ENCODE data around the gene TPD52L1. TPM values are rescaled to one million over a fixed set of nuclear protein-coding genes. Genes with fewer than 3 reads are reported as not detected.

The TPD52L1 gene
- total and polyA plus RNA-seq, 2 of the 4 experiments (the other 2 are of a cell fraction) = 10.2 to 13.5 TPM

DNA sequence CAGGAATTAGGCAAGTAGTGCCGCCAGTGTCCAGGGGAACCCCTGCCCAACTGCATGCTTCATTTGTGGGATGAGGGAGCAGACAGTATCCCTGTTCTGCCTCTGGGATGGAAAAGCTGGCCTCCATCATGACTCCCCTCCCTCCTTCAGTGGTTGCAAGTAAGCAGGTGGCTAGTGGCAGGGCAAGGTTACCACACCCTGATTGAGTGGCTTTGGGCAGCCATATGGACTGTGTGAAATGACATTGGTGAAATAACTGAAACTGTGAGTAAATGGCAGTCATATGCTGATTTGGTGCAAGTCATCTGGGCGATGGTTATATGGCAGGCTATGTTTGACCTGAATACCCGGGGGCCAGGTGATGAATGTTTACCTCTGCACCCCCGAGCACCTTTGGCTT, 115.2 kb downstream of the TPD52L1 start:
- Histone ChIP-seq H2BK5ac (ENCODE audit: low read depth, low read length, poor library complexity, severe bottlenecking) (no peak overlapping the region), H3K4ac (ENCODE audit: low read depth, low read length) (0 out of 2 replicates have a peak overlapping the region, but pooled peaks have one; percentile 40), H3K9ac (ENCODE audit: low read depth, low read length) (no peak overlapping the region), H2BK120ac (ENCODE audit: low read depth, low read length) (no peak overlapping the region), H3K9me3 (ENCODE audit: control insufficient read depth, insufficient read depth, low read length) (no peaks in the 10 kb centered on the region), H2BK20ac (ENCODE audit: low read depth, low read length) (no peak overlapping the region), H2AK5ac (ENCODE audit: low read depth, low read length) (no peak overlapping the region), H3K18ac (ENCODE audit: low read depth, low read length) (no peak overlapping the region), H4K91ac (ENCODE audit: insufficient read depth, low read depth, low read length) (no peak overlapping the region; the same call in 1 of the 2 replicates), H3K27me3 (ENCODE audit: control insufficient read depth, insufficient read depth, low read length) (no peaks in the 10 kb centered on the region), H2AK9ac (replicated peaks; ENCODE audit: low read depth, low read length, poor library complexity) (no peak overlapping the region), H3K4me3 (ENCODE audit: insufficient read depth, low read depth, low read length) (no peak overlapping the region), H3K36me3 (ENCODE audit: control insufficient read depth, insufficient read depth, low read length) (peaks cover 14% of the 10 kb centered on the region), H3K4me2 (ENCODE audit: low read depth, low read length) (no peak overlapping the region), H3K4me1 (ENCODE audit: control insufficient read depth, insufficient read depth, low read length) (no peaks in the 10 kb centered on the region), H3K79me1 (ENCODE audit: low read depth in 1 of 2, low read length in 2 of 2) (no peaks in the 10 kb centered on the region), H4K8ac (ENCODE audit: low read depth in 2 of 2, low read length in 2 of 2) (no peak overlapping the region), H3K9me1 (ENCODE audit: insufficient read depth, low read length) (no peaks in the 10 kb centered on the region; the same call in 1 of the 2 replicates), H3K23ac (ENCODE audit: low read depth, low read length) (no peak overlapping the region), H2AFZ (replicated peaks; ENCODE audit: low read length, poor library complexity) (no peak overlapping the region), H3K27ac (ENCODE audit: insufficient read depth, low read length) (no peak overlapping the region), H4K5ac (ENCODE audit: low read depth, low read length) (no peak overlapping the region), H3K14ac (replicated peaks; ENCODE audit: low read depth, low read length) (no peak overlapping the region), H3K56ac (ENCODE audit: extremely low read depth, insufficient read depth, low read length) (no peak overlapping the region), H2BK15ac (ENCODE audit: low read depth, low read length) (no peak overlapping the region), H4K20me1 (ENCODE audit: insufficient read depth, low read length) (no peaks in the 10 kb centered on the region)
- TF ChIP-seq BHLHE40 (IDR thresholded peaks at IDR 0.05; ENCODE audit: low read depth, low read length) (no peak), CEBPB (IDR thresholded peaks at IDR 0.05; ENCODE audit: low read depth, low read length) (no peak), RAD21 (IDR thresholded peaks at IDR 0.05; ENCODE audit: low read length) (no peak), CHD1 (IDR thresholded peaks at IDR 0.05; ENCODE audit: low read depth, low read length) (no peak), FOS (IDR thresholded peaks at IDR 0.05; ENCODE audit: low read depth, low read length) (no peak), SMC3 (IDR thresholded peaks at IDR 0.05; ENCODE audit: low read depth, low read length) (no peak), RFX5 (IDR thresholded peaks at IDR 0.05; ENCODE audit: low read depth, low read length) (no peak), POLR2A (IDR thresholded peaks at IDR 0.05; ENCODE audit: low read depth, low read length) (no peak), MAFK (IDR thresholded peaks at IDR 0.05; ENCODE audit: low read depth, low read length) (no peak), NFE2L2 (IDR thresholded peaks at IDR 0.05; ENCODE audit: low read depth, low read length) (no peak), RCOR1 (IDR thresholded peaks at IDR 0.05; ENCODE audit: insufficient replicate concordance, low read length) (no peak), MXI1 (IDR thresholded peaks at IDR 0.05; ENCODE audit: borderline replicate concordance, low read depth, low read length) (no peak), MAZ (IDR thresholded peaks at IDR 0.05; ENCODE audit: borderline replicate concordance, low read depth, low read length) (no peak)
- TF ChIP-seq, protein P1, sequence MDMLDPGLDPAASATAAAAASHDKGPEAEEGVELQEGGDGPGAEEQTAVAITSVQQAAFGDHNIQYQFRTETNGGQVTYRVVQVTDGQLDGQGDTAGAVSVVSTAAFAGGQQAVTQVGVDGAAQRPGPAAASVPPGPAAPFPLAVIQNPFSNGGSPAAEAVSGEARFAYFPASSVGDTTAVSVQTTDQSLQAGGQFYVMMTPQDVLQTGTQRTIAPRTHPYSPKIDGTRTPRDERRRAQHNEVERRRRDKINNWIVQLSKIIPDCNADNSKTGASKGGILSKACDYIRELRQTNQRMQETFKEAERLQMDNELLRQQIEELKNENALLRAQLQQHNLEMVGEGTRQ (IDR thresholded peaks at IDR 0.05; ENCODE audit: low read depth, low read length) = no peak
- TF ChIP-seq, protein P2, sequence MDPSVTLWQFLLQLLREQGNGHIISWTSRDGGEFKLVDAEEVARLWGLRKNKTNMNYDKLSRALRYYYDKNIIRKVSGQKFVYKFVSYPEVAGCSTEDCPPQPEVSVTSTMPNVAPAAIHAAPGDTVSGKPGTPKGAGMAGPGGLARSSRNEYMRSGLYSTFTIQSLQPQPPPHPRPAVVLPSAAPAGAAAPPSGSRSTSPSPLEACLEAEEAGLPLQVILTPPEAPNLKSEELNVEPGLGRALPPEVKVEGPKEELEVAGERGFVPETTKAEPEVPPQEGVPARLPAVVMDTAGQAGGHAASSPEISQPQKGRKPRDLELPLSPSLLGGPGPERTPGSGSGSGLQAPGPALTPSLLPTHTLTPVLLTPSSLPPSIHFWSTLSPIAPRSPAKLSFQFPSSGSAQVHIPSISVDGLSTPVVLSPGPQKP (IDR thresholded peaks at IDR 0.05; ENCODE audit: borderline replicate concordance, low read depth, low read length) = no peak
- TF ChIP-seq, protein P3, sequence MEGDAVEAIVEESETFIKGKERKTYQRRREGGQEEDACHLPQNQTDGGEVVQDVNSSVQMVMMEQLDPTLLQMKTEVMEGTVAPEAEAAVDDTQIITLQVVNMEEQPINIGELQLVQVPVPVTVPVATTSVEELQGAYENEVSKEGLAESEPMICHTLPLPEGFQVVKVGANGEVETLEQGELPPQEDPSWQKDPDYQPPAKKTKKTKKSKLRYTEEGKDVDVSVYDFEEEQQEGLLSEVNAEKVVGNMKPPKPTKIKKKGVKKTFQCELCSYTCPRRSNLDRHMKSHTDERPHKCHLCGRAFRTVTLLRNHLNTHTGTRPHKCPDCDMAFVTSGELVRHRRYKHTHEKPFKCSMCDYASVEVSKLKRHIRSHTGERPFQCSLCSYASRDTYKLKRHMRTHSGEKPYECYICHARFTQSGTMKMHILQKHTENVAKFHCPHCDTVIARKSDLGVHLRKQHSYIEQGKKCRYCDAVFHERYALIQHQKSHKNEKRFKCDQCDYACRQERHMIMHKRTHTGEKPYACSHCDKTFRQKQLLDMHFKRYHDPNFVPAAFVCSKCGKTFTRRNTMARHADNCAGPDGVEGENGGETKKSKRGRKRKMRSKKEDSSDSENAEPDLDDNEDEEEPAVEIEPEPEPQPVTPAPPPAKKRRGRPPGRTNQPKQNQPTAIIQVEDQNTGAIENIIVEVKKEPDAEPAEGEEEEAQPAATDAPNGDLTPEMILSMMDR (conservative IDR thresholded peaks at IDR 0.05; ENCODE audit: low read depth, low read length) = no peak
- BruUV-seq (replicated peaks) = no TSS peak
- no peak for ATAC-seq (ENCODE audit: low read depth)
- ChIA-PET CTCF (no interaction called here), POLR2A (ENCODE audit: unreplicated experiment) (no interaction called here)
- intact Hi-C loops (cut with micrococcal nuclease) (no loop called here), dilution Hi-C loops (cut with HindIII; ENCODE audit: low sequenced_read_pairs, unreplicated experiment) (no loop called here), in situ Hi-C loops (cut with MboI; ENCODE audit: low sequenced_read_pairs) (no loop called here)
- WGBS, 2 experiments (ENCODE audit: extremely low coverage in 2 of 2, insufficient read length in 1 of 2) = 100% methylated on average over 2 of the region's 4 CpGs; no CpG with 5 or more reads in 1 of the 2 experiments
- DNase-seq = no peak

Data from IMR-90 (cell line).